Transverse colon (tissue), 4 donors: ENCODE data around the gene ROBO1. TPM values are rescaled to one million over a fixed set of nuclear protein-coding genes. Genes with fewer than 3 reads are reported as not detected.

ENCODE experiments used
- DNase-seq: peaks from one replicate; pipeline ENCODE4 v3.0.0-alpha.2; 2019
- H3K27ac ChIP-seq, 4 donors: fragments of 200-600 bp; sonication (generic); 2 replicates each; pipeline ENCODE4 v1.5.1; 2016 to 2018; ENCODE audit warnings: inconsistent platforms in 4 of 4
- H3K27me3 ChIP-seq: fragments of 200-600 bp; sonication (generic); 2 replicates; pipeline ENCODE4 v1.5.1; 2017; ENCODE audit warnings: inconsistent platforms
- H3K36me3 ChIP-seq, 4 donors: fragments of 200-600 bp; sonication (generic); 2 replicates each; pipeline ENCODE4 v1.5.1; 2017 to 2019; ENCODE audit warnings: inconsistent platforms in 4 of 4
- H3K4me1 ChIP-seq, 4 donors: fragments of 200-600 bp; sonication (generic); 2 replicates each; pipeline ENCODE4 v1.5.1; 2017 to 2020; ENCODE audit warnings: inconsistent platforms in 4 of 4
- H3K4me3 ChIP-seq, 4 donors: fragments of 200-600 bp; sonication (generic); 1 replicate in 1 of 4; 2 replicates in 3 of 4; pipeline versions ENCODE4 v1.5.1 to v1.6.1; 2017 to 2019; ENCODE audit warnings: inconsistent platforms in 4 of 4
- H3K9me3 ChIP-seq, 2 donors: fragments of 200-600 bp; sonication (generic); 2 replicates each; pipeline ENCODE4 v1.5.1; 2017 to 2019; ENCODE audit warnings: inconsistent platforms in 2 of 2
- CTCF ChIP-seq, 5 experiments: fragments of 200-600 bp in 3 of 5; fragments of 450-650 bp in 2 of 5; sonication (generic) in 3 of 5; IDR thresholded peaks; 1 replicate in 2 of 5; 2 replicates in 3 of 5; pipeline ENCODE4 v1.5.1; 2016 to 2017; ENCODE audit warnings: antibody characterized with exemption in 5 of 5, inconsistent platforms in 3 of 5, mild to moderate bottlenecking in 2 of 5, moderate library complexity in 1 of 5
- EP300 ChIP-seq: sonication (generic); formaldehyde crosslinking; IDR thresholded peaks from one replicate; pipeline ENCODE4 v1.6.1; 2017; ENCODE audit warnings: antibody characterized with exemption, low read depth
- POLR2A ChIP-seq: fragments of 450-650 bp; IDR thresholded peaks from one replicate; pipeline ENCODE4 v1.6.1; 2016; ENCODE audit warnings: antibody characterized with exemption, mild to moderate bottlenecking, moderate library complexity
- POLR2AphosphoS5 ChIP-seq, 3 donors: sonication (generic); formaldehyde crosslinking; IDR thresholded peaks; one replicate each; pipeline ENCODE4 v1.6.1; 2016; ENCODE audit warnings: antibody characterized with exemption in 3 of 3
- WGBS, 2 donors: methylation state at CpG; one replicate each; pipeline ENCODE4 v1.1.5; 2018; ENCODE audit warnings: low coverage in 1 of 2; 5-methylcytosine and 5-hydroxymethylcytosine counted together
- in situ Hi-C, 4 donors: fragments of 200-750 bp; cut with MboI; loops; one replicate each; pipeline versions ENCODE4 v1.15.0 to v1.15.1; 2017; ENCODE audit warnings: low sequenced_read_pairs in 3 of 4, low pct_ligation_motif_present in 1 of 4, low pct_unique_long_range_greater_than_20kb in 1 of 4
- intact Hi-C: fragments of 100-400 bp; cut with DNase I; formaldehyde crosslinking; loops from one replicate; pipeline ENCODE4 v1.15.1; 2023; ENCODE audit warnings: low total_unique reads
- total RNA-seq, 4 donors: library from RNA; depleted of rRNA; stranded (reverse); fragments of >200 nt; gene quantifications; one replicate each; pipeline ENCODE4 v1.1.0, GENCODE V29; 2016

ROBO1 gene
- total RNA-seq, 4 donors from 2014 or later, result 7.6 to 68.7 (median 9.1) TPM

- WGBS, 2 donors, result 33 to 54% methylated on average over 4 to 9 of the region's 9 CpGs
- intact Hi-C loops, result no loop called here
- H3K4me3 ChIP-seq, result no peak overlapping the region
Measured at GRCh38 chr3:78994174-78995027, 773.4 kb downstream of the ROBO1 start.

GRCh38 chr3:78993375-78993774 is 774.4 kb downstream of the ROBO1 start:
- no peak for TF ChIP-seq EP300
- TF ChIP-seq POLR2AphosphoS5 (IDR thresholded peaks at IDR 0.05), result no peak
- no peak for TF ChIP-seq POLR2A
- no peak for TF ChIP-seq CTCF (IDR thresholded peaks at IDR 0.05)
- Histone ChIP-seq H3K4me1 (peaks cover 0 to 4% (median 0%) of the 10 kb centered on the region in 4 donors), H3K27me3 (no peaks in the 10 kb centered on the region), H3K4me3 (no peak overlapping the region), H3K36me3 (no peaks in the 10 kb centered on the region), H3K27ac (no peak overlapping the region), H3K9me3 (no peaks in the 10 kb centered on the region)
- intact Hi-C loops, result no loop called here
- in situ Hi-C loops, result no loop called here
- DNase-seq, result no peak
- 86 to 88% methylated on average over 3 to 4 of the region's 4 CpGs for WGBS, 2 donors

More at GRCh38 chr3:78994174-78995027, 773.4 kb downstream of the ROBO1 start:
- no peak for DNase-seq
- Histone ChIP-seq H3K36me3 (no peaks in the 10 kb centered on the region), H3K27me3 (no peaks in the 10 kb centered on the region), H3K4me1 (peaks cover 0 to 4% (median 0%) of the 10 kb centered on the region in 4 donors), H3K27ac (no peak overlapping the region), H3K9me3 (no peaks in the 10 kb centered on the region)
- in situ Hi-C loops, result no loop called here
- no peak for TF ChIP-seq POLR2AphosphoS5 (IDR thresholded peaks at IDR 0.05)
- no peak for TF ChIP-seq POLR2A
- TF ChIP-seq CTCF (IDR thresholded peaks at IDR 0.05), result no peak
- TF ChIP-seq EP300, result no peak

GRCh38 chr3:78992830-78993229 is 775.0 kb downstream of the ROBO1 start:
- H3K27me3 ChIP-seq, result no peaks in the 10 kb centered on the region
- WGBS, 2 donors, result 90 to 92% methylated on average over 3 of the region's 3 CpGs
- no peak for DNase-seq
- TF ChIP-seq POLR2A (no peak), EP300 (no peak), POLR2AphosphoS5 (IDR thresholded peaks at IDR 0.05) (no peak), CTCF (IDR thresholded peaks at IDR 0.05) (no peak)
- H3K27ac ChIP-seq, result no peak overlapping the region
- no peaks in the 10 kb centered on the region for H3K9me3 ChIP-seq
- no peaks in the 10 kb centered on the region for H3K36me3 ChIP-seq
- in situ Hi-C loops (no loop called here), intact Hi-C loops (no loop called here)
- peaks cover 0 to 9% (median 2%) of the 10 kb centered on the region in 4 donors for H3K4me1 ChIP-seq
- H3K4me3 ChIP-seq, result no peak overlapping the region

- H3K36me3 ChIP-seq, result no peaks in the 10 kb centered on the region
- H3K9me3 ChIP-seq, result no peaks in the 10 kb centered on the region
- in situ Hi-C loops (no loop called here), intact Hi-C loops (no loop called here)
- peaks cover 0 to 11% (median 2%) of the 10 kb centered on the region in 4 donors for H3K4me1 ChIP-seq
- no peak for DNase-seq
- H3K27me3 ChIP-seq, result no peaks in the 10 kb centered on the region
- TF ChIP-seq POLR2AphosphoS5 (IDR thresholded peaks at IDR 0.05) (no peak), EP300 (no peak), CTCF (IDR thresholded peaks at IDR 0.05) (no peak), POLR2A (no peak)
- no peak overlapping the region for H3K27ac ChIP-seq
- H3K4me3 ChIP-seq, result no peak overlapping the region
Measured at GRCh38 chr3:78992400-78992799, 775.4 kb downstream of the ROBO1 start.
